GM12872 (cell line): ENCODE measurements around the gene EPHX1.

Source experiments
- CTCF ChIP-seq: IDR thresholded peaks from 3 replicates; pipeline ENCODE4 v1.5.1; 2011; ENCODE audit warnings: low read depth, mild to moderate bottlenecking, low read length, moderate library complexity; ENCODE audit not compliant: insufficient read depth

Gene EPHX1

GRCh38 chr1:225882694-225883615 lies 73.0 kb downstream of the EPHX1 start:
- no peak for TF ChIP-seq CTCF

DNA sequence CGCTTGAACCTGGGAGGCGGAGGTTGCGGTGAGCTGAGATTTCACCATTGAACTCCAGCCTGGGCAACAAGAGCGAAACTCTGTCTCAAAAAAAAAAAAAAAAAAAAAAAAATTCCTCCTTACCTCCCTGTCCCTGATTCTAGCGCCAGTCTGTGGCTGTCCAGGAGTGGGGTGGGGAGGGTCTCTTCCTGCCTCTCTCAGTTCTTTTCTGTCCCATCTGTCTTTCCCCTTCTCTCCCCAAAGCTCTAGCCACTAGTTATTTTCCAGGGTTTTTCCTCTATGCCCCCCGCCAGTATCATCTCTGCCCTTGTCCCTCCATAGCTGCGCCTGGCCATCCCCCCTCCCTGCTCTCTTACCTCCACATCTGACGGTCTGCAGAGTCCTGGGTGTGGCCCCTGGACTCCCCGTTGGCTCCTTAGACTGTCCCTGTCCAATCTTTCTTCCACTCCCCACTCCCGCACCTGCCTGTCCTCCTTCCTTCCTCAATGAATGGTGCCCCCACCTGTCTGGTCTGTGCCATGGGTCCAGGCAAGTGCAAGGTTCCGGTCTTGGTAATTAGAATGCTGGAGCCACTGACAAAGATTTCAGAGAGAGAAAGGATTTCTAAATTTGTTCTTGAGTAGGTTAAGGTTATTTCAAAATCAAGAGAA lies 73.8 kb downstream of the EPHX1 start:
- no peak for TF ChIP-seq CTCF

- TF ChIP-seq CTCF = no peak
These were observed 75.4 kb downstream of the EPHX1 start for GRCh38 chr1:225885336-225885735.

DNA sequence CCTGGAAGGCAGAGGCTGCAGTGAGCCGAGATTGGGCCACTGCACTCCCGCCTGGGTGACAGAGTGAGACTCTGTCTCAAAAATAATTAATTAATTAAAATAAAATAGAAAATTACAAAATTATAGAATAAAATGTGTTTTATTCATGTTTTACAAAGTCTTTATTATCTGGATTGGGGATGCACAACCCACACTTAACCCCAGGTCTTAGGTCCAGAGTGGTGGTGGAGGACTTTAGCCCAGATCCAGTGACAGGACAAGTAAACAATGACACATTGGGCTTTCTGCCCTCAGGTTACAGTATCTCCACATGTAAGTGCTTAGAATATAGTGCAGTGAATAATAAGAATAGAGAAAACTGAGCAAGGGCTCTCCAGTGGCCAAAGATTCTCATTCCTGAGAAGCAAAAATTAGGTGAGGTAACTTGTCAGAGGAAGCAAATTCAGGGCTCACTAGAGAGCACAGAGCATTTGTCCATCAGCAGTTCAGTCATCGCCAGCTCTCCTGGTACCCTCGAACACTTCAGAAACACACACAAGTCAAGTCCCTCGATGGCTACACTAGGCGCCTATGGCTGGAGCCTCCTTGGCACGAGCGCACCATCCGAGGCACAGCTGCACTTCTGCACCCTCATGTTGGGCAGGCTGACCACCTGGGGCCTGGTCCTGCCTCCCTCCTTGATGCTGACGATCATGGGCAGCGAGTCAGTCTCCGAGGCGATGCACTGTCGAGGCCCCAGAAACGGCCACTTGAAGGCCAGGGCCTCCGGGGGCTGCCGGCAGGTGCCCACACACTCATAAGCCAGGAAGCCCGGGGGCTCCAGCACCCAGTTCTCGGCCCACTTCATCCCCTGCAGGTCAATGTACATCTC lies 76.5 kb downstream of the EPHX1 start:
- no peak for TF ChIP-seq CTCF

DNA sequence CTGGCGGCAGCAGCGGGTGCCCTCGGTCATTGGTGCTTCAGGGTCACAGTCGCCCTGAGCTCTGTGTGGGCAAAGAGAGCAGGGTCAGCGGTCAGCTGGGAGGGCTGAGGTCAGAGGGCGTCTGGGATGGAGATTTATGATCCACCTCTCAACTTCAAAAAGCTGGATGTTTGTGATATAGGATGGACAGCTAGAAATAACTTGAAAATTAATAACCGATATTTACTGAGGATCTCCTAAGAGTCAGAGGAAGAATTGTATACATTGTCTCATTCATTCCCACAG lies 77.0 kb downstream of the EPHX1 start:
- TF ChIP-seq CTCF = no peak

GRCh38 chr1:225888289-225888897 lies 78.5 kb downstream of the EPHX1 start:
- TF ChIP-seq CTCF = no peak
